ENCODE data around the gene SUGCT.

- TF ChIP-seq CTCF (IDR thresholded peaks at IDR 0.05) = no peak
- no peak for TF ChIP-seq EP300 (IDR thresholded peaks at IDR 0.05)
Observed at GRCh38 chr7:40276061-40276460, 141.3 kb downstream of the SUGCT start.

Measured in stomach (tissue), 4 donors.